ENCODE data around the gene IPMK. TPM values are rescaled to one million over a fixed set of nuclear protein-coding genes. Genes with fewer than 3 reads are reported as not detected.

Gene IPMK
- total and polyA plus RNA-seq, 9 of the 15 experiments (the other 6 are each of a cell fraction or from before 2014, with no cell fraction given) = 0.98 to 4.4 (median 2.7) TPM

GRCh38 chr10:58209669-58210068 lies 58.0 kb downstream of the IPMK start:
- no TSS peak for BruUV-seq (replicated peaks)
- H3K36me3 ChIP-seq (ENCODE audit: control insufficient read depth, insufficient read depth, low read length) = peaks cover 9% of the 10 kb centered on the region; the same call in 1 of the 3 replicates
- H3K4me1 ChIP-seq (replicated peaks in 1 of 2; ENCODE audit: control insufficient read depth in 2 of 2, insufficient read depth in 2 of 2, low read length in 2 of 2) = no peaks in the 10 kb centered on the region; a peak in 2 of 5 replicates
- H3K79me2 ChIP-seq (ENCODE audit: control insufficient read depth, insufficient read depth, low read length) = no peaks in the 10 kb centered on the region
- no peak for ATAC-seq
- 75% methylated on average over 3 of the region's 3 CpGs for WGBS (ENCODE audit: insufficient coverage, low coverage, missing lambda C conversion rate)
- intact Hi-C loops (cut with micrococcal nuclease) (no loop called here), in situ Hi-C loops (cut with MboI) (no loop called here)
- no peaks in the 10 kb centered on the region for H3K27me3 ChIP-seq (ENCODE audit: control insufficient read depth in 2 of 2, insufficient read depth in 2 of 2, low read length in 2 of 2)
- no peak overlapping the region for H3K27ac ChIP-seq (ENCODE audit: extremely low read depth, low read depth, low read length)
- ChIA-PET CTCF (ENCODE audit: low intra/inter-chr PET ratio) (no interaction called here), POLR2A (no interaction called here)
- H3K4me2 ChIP-seq (ENCODE audit: insufficient read depth, low read length) = no peak overlapping the region
- no peaks in the 10 kb centered on the region for H3K9me1 ChIP-seq (ENCODE audit: control insufficient read depth, insufficient read depth, low read length)
- FAIRE-seq = no peak
- H3K9ac ChIP-seq (ENCODE audit: insufficient read depth in 1 of 2, low read depth in 2 of 2, low read length in 2 of 2) = no peak overlapping the region
- H4K20me1 ChIP-seq (replicated peaks; ENCODE audit: control insufficient read depth, insufficient read depth, low read length) = no peaks in the 10 kb centered on the region
- DNase-seq (ENCODE audit: extremely low read depth in 1 of 4, low spot score in 3 of 4) = peak in 1 of 4 experiments; percentile 6
- no peak overlapping the region for H2AFZ ChIP-seq (ENCODE audit: low read depth, low read length)
- TF ChIP-seq NFIC (IDR thresholded peaks at IDR 0.05) (peak; percentile 61), ZNF24 (IDR thresholded peaks at IDR 0.05) (no peak)
- no peaks in the 10 kb centered on the region for H3K9me3 ChIP-seq (replicated peaks; ENCODE audit: control insufficient read depth, insufficient read depth, low read depth, low read length)
- H3K4me3 ChIP-seq = no peak overlapping the region

- POLR2A ChIA-PET = no interaction called here
- Histone ChIP-seq H3K4me3 (no peak overlapping the region), H3K27ac (ENCODE audit: extremely low read depth, low read depth, low read length) (no peak overlapping the region), H3K36me3 (ENCODE audit: control insufficient read depth, insufficient read depth, low read length) (no peaks in the 10 kb centered on the region; the same call in 2 of the 3 replicates), H4K20me1 (replicated peaks; ENCODE audit: control insufficient read depth, insufficient read depth, low read length) (no peaks in the 10 kb centered on the region), H3K27me3 (ENCODE audit: control insufficient read depth in 2 of 2, insufficient read depth in 2 of 2, low read length in 2 of 2) (no peaks in the 10 kb centered on the region), H3K79me2 (ENCODE audit: control insufficient read depth, insufficient read depth, low read length) (no peaks in the 10 kb centered on the region), H3K4me2 (ENCODE audit: insufficient read depth, low read length) (no peak overlapping the region), H3K9ac (ENCODE audit: insufficient read depth in 1 of 2, low read depth in 2 of 2, low read length in 2 of 2) (no peak overlapping the region), H3K9me3 (replicated peaks; ENCODE audit: control insufficient read depth, insufficient read depth, low read depth, low read length) (no peaks in the 10 kb centered on the region), H3K9me1 (ENCODE audit: control insufficient read depth, insufficient read depth, low read length) (no peaks in the 10 kb centered on the region), H3K4me1 (replicated peaks in 1 of 2; ENCODE audit: control insufficient read depth in 2 of 2, insufficient read depth in 2 of 2, low read length in 2 of 2) (no peaks in the 10 kb centered on the region; a peak in 2 of 5 replicates), H2AFZ (ENCODE audit: low read depth, low read length) (no peak overlapping the region)
- BruUV-seq (replicated peaks) = no TSS peak
- WGBS (ENCODE audit: insufficient coverage, low coverage, missing lambda C conversion rate) = 75% methylated on average over 1 of the region's 1 CpG
- intact Hi-C loops (cut with micrococcal nuclease) (no loop called here), in situ Hi-C loops (cut with MboI) (no loop called here)
- ATAC-seq = no peak
- CTCF ChIA-PET (ENCODE audit: low intra/inter-chr PET ratio) = no interaction called here
- DNase-seq (ENCODE audit: extremely low read depth in 1 of 4, low spot score in 3 of 4) = no peak
- FAIRE-seq = no peak
- TF ChIP-seq CSDE1 (IDR thresholded peaks at IDR 0.05) = no peak
- TF ChIP-seq, protein P1, sequence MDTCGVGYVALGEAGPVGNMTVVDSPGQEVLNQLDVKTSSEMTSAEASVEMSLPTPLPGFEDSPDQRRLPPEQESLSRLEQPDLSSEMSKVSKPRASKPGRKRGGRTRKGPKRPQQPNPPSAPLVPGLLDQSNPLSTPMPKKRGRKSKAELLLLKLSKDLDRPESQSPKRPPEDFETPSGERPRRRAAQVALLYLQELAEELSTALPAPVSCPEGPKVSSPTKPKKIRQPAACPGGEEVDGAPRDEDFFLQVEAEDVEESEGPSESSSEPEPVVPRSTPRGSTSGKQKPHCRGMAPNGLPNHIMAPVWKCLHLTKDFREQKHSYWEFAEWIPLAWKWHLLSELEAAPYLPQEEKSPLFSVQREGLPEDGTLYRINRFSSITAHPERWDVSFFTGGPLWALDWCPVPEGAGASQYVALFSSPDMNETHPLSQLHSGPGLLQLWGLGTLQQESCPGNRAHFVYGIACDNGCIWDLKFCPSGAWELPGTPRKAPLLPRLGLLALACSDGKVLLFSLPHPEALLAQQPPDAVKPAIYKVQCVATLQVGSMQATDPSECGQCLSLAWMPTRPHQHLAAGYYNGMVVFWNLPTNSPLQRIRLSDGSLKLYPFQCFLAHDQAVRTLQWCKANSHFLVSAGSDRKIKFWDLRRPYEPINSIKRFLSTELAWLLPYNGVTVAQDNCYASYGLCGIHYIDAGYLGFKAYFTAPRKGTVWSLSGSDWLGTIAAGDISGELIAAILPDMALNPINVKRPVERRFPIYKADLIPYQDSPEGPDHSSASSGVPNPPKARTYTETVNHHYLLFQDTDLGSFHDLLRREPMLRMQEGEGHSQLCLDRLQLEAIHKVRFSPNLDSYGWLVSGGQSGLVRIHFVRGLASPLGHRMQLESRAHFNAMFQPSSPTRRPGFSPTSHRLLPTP (IDR thresholded peaks at IDR 0.05; ENCODE audit: borderline replicate concordance, extremely low read depth, insufficient read length) = no peak
- TF ChIP-seq POLR2H (tag; IDR thresholded peaks at IDR 0.05; ENCODE audit: low read depth) = no peak
- no peak for TF ChIP-seq FOXA3 (CRISPR knock-in tag; conservative IDR thresholded peaks at IDR 0.05 in 1 of 2, IDR thresholded peaks at IDR 0.05 in 1 of 2)
- no peak for TF ChIP-seq ATF2 (CRISPR knock-in tag; IDR thresholded peaks at IDR 0.05)
- no peak for TF ChIP-seq ZC3H4 (CRISPR knock-in tag; IDR thresholded peaks at IDR 0.05; ENCODE audit: borderline replicate concordance)
- TF ChIP-seq, protein P2, sequence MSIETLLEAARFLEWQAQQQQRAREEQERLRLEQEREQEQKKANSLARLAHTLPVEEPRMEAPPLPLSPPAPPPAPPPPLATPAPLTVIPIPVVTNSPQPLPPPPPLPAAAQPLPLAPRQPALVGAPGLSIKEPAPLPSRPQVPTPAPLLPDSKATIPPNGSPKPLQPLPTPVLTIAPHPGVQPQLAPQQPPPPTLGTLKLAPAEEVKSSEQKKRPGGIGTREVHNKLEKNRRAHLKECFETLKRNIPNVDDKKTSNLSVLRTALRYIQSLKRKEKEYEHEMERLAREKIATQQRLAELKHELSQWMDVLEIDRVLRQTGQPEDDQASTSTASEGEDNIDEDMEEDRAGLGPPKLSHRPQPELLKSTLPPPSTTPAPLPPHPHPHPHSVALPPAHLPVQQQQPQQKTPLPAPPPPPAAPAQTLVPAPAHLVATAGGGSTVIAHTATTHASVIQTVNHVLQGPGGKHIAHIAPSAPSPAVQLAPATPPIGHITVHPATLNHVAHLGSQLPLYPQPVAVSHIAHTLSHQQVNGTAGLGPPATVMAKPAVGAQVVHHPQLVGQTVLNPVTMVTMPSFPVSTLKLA (conservative IDR thresholded peaks at IDR 0.05) = no peak
These were observed 61.4 kb downstream of the IPMK start for GRCh38 chr10:58206251-58206650.
